ENCODE data around the gene LZTS3.

DNA sequence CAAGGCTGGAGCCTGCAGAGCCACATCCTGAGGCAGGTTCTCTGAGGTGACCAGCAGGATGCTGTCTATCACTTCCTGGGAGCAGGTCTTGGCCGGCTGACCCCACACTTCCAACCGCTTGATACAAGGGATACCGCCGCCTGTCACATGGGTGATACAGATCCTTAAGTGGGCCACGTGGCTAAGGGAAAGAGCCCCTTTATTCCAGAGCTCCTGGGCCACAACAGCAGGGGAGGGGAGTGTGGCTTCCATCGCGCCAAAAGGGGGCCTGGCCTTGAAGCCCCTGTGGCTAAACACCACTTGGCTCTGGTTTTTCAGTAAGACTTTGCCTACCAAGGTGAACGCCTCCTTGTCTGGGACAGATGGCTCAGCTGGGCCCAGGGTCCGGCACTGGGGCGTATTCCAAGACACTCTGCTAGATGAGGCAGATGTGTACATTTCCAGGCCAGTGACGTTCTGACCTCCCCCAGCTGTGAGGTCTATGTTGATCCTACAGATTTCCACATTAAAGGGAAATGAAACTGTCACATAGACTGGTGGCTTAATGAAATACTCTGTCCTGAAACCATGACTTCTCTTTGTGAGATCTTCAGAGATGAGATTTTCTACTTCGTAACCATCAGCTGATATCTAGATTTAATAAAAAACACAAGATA lies 51.3 kb downstream of the LZTS3 start:
- TF ChIP-seq ATF3 (CRISPR knock-in tag; conservative IDR thresholded peaks at IDR 0.05) (no peak), FOXK1 (CRISPR knock-in tag; IDR thresholded peaks at IDR 0.05) (no peak)
- TF ChIP-seq, protein P1, sequence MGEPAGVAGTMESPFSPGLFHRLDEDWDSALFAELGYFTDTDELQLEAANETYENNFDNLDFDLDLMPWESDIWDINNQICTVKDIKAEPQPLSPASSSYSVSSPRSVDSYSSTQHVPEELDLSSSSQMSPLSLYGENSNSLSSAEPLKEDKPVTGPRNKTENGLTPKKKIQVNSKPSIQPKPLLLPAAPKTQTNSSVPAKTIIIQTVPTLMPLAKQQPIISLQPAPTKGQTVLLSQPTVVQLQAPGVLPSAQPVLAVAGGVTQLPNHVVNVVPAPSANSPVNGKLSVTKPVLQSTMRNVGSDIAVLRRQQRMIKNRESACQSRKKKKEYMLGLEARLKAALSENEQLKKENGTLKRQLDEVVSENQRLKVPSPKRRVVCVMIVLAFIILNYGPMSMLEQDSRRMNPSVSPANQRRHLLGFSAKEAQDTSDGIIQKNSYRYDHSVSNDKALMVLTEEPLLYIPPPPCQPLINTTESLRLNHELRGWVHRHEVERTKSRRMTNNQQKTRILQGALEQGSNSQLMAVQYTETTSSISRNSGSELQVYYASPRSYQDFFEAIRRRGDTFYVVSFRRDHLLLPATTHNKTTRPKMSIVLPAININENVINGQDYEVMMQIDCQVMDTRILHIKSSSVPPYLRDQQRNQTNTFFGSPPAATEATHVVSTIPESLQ (CRISPR knock-in tag; IDR thresholded peaks at IDR 0.05), result no peak

Data from WTC11 (cell line).